A673 (cell line): ENCODE results near the gene ZC3H18. TPM values are rescaled to one million over a fixed set of nuclear protein-coding genes. Genes with fewer than 3 reads are reported as not detected.

Experiments
- BruUV-seq: library from RNA; stranded (reverse); fragments of 400-500 nt; replicated peaks from 2 replicates; lab custom pipeline; 2021; lab: Mats Ljungman, UMichigan
- CTCF ChIA-PET: fragments of 300-600 bp; sonication (Branson Sonifier 250); formaldehyde crosslinking; loops from one replicate; lab custom pipeline; 2022; ENCODE audit warnings: antibody characterized with exemption; lab: Charles Lee
- POLR2A ChIA-PET: fragments of 300-600 bp; sonication (Branson Sonifier 250); formaldehyde crosslinking; loops from one replicate; lab custom pipeline; 2022; ENCODE audit warnings: antibody characterized with exemption; ENCODE audit not compliant: low non-redundant PET; lab: Charles Lee
- DNase-seq: peaks from one replicate; pipeline ENCODE4 v3.0.0-alpha.2; 2015; ENCODE audit warnings: low spot score
- H3K27ac ChIP-seq: fragments of 200-600 bp; sonication (generic); 2 replicates; pipeline ENCODE4 v1.5.1; 2016; ENCODE audit warnings: mixed run types, low read depth, mild to moderate bottlenecking, mixed read lengths, antibody characterized with exemption, low read length; ENCODE audit not compliant: poor library complexity, severe bottlenecking
- H3K27me3 ChIP-seq: fragments of 200-600 bp; sonication (generic); replicated peaks from 2 replicates; pipeline ENCODE4 v1.6.1; 2017; ENCODE audit warnings: mixed run types, low read depth, mild to moderate bottlenecking, mixed read lengths, antibody characterized with exemption, low read length; ENCODE audit not compliant: insufficient read depth, poor library complexity
- H3K36me3 ChIP-seq: fragments of 200-600 bp; sonication (generic); 2 replicates; pipeline ENCODE4 v1.6.1; 2016; ENCODE audit warnings: mixed run types, mild to moderate bottlenecking, mixed read lengths, antibody characterized with exemption, low read length; ENCODE audit not compliant: insufficient read depth, poor library complexity, severe bottlenecking
- H3K4me1 ChIP-seq: fragments of 200-600 bp; sonication (generic); 2 replicates; pipeline ENCODE4 v1.6.1; 2017; ENCODE audit warnings: mixed run types, mild to moderate bottlenecking, mixed read lengths, antibody characterized with exemption, low read length; ENCODE audit not compliant: insufficient read depth, poor library complexity, severe bottlenecking
- H3K4me3 ChIP-seq: fragments of 200-600 bp; sonication (generic); 2 replicates; pipeline ENCODE4 v1.5.1; 2016; ENCODE audit warnings: low read depth, mixed run types, mild to moderate bottlenecking, mixed read lengths, low read length; ENCODE audit not compliant: poor library complexity, severe bottlenecking
- H3K9me3 ChIP-seq: fragments of 200-600 bp; sonication (generic); 2 replicates; pipeline ENCODE4 v1.6.1; 2016; ENCODE audit warnings: mixed run types, low read depth, mild to moderate bottlenecking, mixed read lengths, antibody characterized with exemption, low read length; ENCODE audit not compliant: poor library complexity, severe bottlenecking
- EZH2 ChIP-seq: fragments of 200-600 bp; sonication (generic); IDR thresholded peaks from 2 replicates; pipeline ENCODE4 v1.6.1; 2017; ENCODE audit warnings: borderline replicate concordance, low read depth, mild to moderate bottlenecking, mixed read lengths, antibody characterized with exemption, low read length; ENCODE audit not compliant: poor library complexity, severe bottlenecking
- intact Hi-C: fragments of 100-400 bp; cut with micrococcal nuclease; formaldehyde crosslinking; loops from one replicate; pipeline ENCODE4 v1.10.0; 2022; ENCODE audit not compliant: unreplicated experiment
- total RNA-seq: library from RNA; stranded (reverse); gene quantifications from 2 replicates; pipeline ENCODE4 v1.2.3, GENCODE V29; 2021
- TF ChIP-seq, protein P1 (sequence below): fragments of 300-800, 200-600 bp; sonication (generic); conservative IDR thresholded peaks from 2 replicates; pipeline ENCODE4 v1.5.1; 2017; ENCODE audit warnings: low read depth, mild to moderate bottlenecking, antibody characterized with exemption, low read length, moderate library complexity, mixed read lengths

Gene ZC3H18
- total RNA-seq, 1 experiment from 2014 or later = 83.4 TPM

DNA sequence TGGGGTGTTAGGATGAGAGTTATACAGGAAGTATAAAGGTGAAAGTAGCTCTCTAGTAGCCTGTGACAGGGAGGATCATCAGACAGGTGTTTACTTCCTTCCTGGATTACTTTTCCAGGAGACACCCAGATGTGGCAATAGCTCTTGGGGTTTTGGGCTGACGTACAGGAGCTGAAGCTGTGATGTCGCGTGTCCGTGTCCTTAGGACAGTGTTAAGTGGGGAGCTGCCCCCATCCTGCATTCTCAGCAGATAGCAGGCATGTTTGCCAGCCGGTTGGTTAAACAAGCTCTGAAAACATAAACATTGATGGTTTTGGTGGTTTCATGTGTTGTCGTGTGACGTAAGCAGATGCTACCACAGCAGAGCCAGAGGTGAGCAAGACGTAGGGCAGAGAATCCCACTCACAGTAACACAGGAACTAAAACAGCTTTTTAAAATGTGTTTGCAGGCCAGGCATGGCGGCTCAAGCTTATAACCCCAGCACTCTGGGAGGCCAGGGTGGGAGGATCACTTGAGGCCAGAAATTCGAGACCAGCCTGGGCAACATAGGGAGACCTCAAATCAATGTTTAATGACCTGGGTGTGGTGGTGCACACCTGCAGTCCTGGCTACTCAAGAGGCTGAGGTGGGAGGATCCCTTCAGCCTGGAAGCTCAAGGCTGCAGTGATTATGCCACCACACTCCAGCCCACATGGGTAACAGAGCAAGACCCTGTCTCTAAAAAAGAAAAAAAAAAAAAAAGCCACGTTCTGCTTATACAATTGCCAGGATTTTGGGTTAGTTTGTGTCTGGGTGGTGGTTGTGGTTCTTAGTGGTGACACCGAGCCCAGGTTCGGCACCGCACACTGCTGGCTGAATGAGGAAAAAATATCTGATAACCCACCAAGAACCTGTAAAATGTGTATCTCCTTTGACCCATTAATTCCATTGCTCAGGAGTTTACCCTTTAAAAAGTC, 49.9 kb downstream of the ZC3H18 start:
- no peak for DNase-seq
- H3K4me1 ChIP-seq = no peaks in the 10 kb centered on the region
- no TSS peak for BruUV-seq
- intact Hi-C loops = no loop called here
- no peak overlapping the region for H3K27ac ChIP-seq
- CTCF ChIA-PET = interaction anchor here (0.7 kb wide), 1 partner anchor 153 kb away, joined by 4 read pairs; no protein-coding TSS in a partner anchor
- no peaks in the 10 kb centered on the region for H3K27me3 ChIP-seq
- no peak for TF ChIP-seq EZH2
- TF ChIP-seq, protein P1, sequence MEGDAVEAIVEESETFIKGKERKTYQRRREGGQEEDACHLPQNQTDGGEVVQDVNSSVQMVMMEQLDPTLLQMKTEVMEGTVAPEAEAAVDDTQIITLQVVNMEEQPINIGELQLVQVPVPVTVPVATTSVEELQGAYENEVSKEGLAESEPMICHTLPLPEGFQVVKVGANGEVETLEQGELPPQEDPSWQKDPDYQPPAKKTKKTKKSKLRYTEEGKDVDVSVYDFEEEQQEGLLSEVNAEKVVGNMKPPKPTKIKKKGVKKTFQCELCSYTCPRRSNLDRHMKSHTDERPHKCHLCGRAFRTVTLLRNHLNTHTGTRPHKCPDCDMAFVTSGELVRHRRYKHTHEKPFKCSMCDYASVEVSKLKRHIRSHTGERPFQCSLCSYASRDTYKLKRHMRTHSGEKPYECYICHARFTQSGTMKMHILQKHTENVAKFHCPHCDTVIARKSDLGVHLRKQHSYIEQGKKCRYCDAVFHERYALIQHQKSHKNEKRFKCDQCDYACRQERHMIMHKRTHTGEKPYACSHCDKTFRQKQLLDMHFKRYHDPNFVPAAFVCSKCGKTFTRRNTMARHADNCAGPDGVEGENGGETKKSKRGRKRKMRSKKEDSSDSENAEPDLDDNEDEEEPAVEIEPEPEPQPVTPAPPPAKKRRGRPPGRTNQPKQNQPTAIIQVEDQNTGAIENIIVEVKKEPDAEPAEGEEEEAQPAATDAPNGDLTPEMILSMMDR = no peak
- no peaks in the 10 kb centered on the region for H3K9me3 ChIP-seq
- H3K36me3 ChIP-seq = peaks cover 38% of the 10 kb centered on the region
- H3K4me3 ChIP-seq = no peak overlapping the region
- POLR2A ChIA-PET = no interaction called here

DNA sequence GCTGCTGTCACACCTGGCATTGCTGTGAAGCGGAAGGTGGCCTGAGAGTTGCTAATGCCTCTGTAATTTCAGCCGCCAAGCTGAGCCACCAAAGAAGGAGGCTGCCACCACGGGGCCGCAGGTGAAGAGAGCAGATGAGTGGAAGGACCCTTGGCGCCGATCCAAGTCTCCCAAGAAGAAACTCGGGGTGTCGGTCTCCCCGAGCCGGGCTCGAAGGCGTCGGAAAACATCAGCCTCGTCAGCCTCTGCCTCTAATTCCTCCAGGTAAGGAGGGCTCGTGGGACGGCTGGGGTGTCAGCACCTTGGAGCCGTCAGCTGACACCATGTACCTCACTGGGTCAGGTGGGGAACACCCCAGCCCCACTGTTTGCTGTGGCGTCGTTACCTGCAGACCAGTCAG, 51.9 kb downstream of the ZC3H18 start:
- CTCF ChIA-PET = no interaction called here
- no peaks in the 10 kb centered on the region for H3K4me1 ChIP-seq
- peaks cover 45% of the 10 kb centered on the region for H3K36me3 ChIP-seq
- BruUV-seq = no TSS peak
- no peak overlapping the region for H3K4me3 ChIP-seq
- H3K27me3 ChIP-seq = no peaks in the 10 kb centered on the region
- no peak for DNase-seq
- TF ChIP-seq, protein P1 = no peak
- TF ChIP-seq EZH2 = no peak
- POLR2A ChIA-PET = no interaction called here
- no peaks in the 10 kb centered on the region for H3K9me3 ChIP-seq
- H3K27ac ChIP-seq = no peak overlapping the region
- intact Hi-C loops = no loop called here

DNA sequence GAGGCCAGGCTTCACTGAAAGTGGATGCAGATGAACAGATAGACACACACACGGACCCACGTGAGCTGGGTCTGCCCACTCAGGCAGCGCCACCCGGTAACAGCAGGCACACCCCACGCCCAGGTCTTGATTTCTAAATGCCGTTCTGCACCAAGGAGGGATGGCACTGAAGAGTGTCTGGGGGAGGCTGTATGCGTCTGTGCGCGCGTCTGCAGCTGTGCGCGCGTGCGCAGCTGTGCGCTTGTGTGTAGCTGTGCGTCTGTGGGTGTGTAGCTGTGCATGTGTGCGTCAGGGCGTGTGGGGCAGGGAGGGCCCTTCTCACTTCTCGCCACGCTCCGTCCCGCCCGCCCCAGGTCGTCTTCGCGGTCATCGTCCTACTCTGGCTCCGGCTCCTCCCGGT, 52.7 kb downstream of the ZC3H18 start:
- ChIA-PET POLR2A (no interaction called here), CTCF (no interaction called here)
- Histone ChIP-seq H3K9me3 (no peaks in the 10 kb centered on the region), H3K27me3 (no peaks in the 10 kb centered on the region), H3K4me1 (no peaks in the 10 kb centered on the region), H3K36me3 (peaks cover 49% of the 10 kb centered on the region), H3K27ac (no peak overlapping the region), H3K4me3 (no peak overlapping the region)
- intact Hi-C loops = no loop called here
- no peak for DNase-seq
- TF ChIP-seq EZH2 = no peak
- TF ChIP-seq, protein P1 = no peak
- BruUV-seq = no TSS peak
